IPS DF 19.7 (cell line): ENCODE measurements around the gene FAM209A.
"Not testable (repeated sequence)": the region's sequence is repeated elsewhere in the genome, so short reads cannot be mapped to it uniquely, and the experiment has no call there.

Source experiments
- DNase-seq: peaks from one replicate; pipeline ENCODE4 v3.0.0-alpha.2; 2013; ENCODE audit warnings: low read depth, low spot score

Gene FAM209A

GRCh38 chr20:56540415-56540814, 15.9 kb downstream of the FAM209A start:
- no peak for DNase-seq

GRCh38 chr20:56542489-56543030, 18.0 kb downstream of the FAM209A start:
- no peak for DNase-seq

- DNase-seq, result no peak
Measured at GRCh38 chr20:56551571-56551970, 27.0 kb downstream of the FAM209A start.

- no peak for DNase-seq
Measured at GRCh38 chr20:56552911-56553629, 28.5 kb downstream of the FAM209A start.

GRCh38 chr20:56554869-56555268, 30.3 kb downstream of the FAM209A start:
- DNase-seq, result peak; percentile 17

- no peak for DNase-seq
Measured at GRCh38 chr20:56558968-56559367, 34.4 kb downstream of the FAM209A start.

- DNase-seq, result not testable (repeated sequence)
Measured at GRCh38 chr20:56564526-56564925, 40.0 kb downstream of the FAM209A start.

- no peak for DNase-seq
Measured at GRCh38 chr20:56565511-56565910, 41.0 kb downstream of the FAM209A start.

GRCh38 chr20:56566621-56567020, 42.1 kb downstream of the FAM209A start:
- no peak for DNase-seq

GRCh38 chr20:56570832-56571231, 46.3 kb downstream of the FAM209A start:
- DNase-seq, result no peak

GRCh38 chr20:56572172-56572571, 47.6 kb downstream of the FAM209A start:
- no peak for DNase-seq

GRCh38 chr20:56573986-56574385, 49.4 kb downstream of the FAM209A start:
- DNase-seq, result no peak

GRCh38 chr20:56574531-56575142, 50.1 kb downstream of the FAM209A start:
- no peak for DNase-seq

GRCh38 chr20:56575157-56575556, 50.6 kb downstream of the FAM209A start:
- DNase-seq, result no peak
